GM18873 (cell line): ENCODE measurements around the gene ERAP2.
"Not testable (repeated sequence)": the region's sequence is repeated elsewhere in the genome, so short reads cannot be mapped to it uniquely, and the experiment has no call there.

Source experiments
- ATAC-seq: cut with Tn5 transposase; IDR thresholded peaks from one replicate; pipeline ENCODE4 v1.9.1; 2021; ENCODE audit warnings: mild to moderate bottlenecking, moderate library complexity, moderate number of reproducible peaks; ENCODE audit not compliant: unreplicated experiment, low FRiP score

ERAP2 gene

DNA sequence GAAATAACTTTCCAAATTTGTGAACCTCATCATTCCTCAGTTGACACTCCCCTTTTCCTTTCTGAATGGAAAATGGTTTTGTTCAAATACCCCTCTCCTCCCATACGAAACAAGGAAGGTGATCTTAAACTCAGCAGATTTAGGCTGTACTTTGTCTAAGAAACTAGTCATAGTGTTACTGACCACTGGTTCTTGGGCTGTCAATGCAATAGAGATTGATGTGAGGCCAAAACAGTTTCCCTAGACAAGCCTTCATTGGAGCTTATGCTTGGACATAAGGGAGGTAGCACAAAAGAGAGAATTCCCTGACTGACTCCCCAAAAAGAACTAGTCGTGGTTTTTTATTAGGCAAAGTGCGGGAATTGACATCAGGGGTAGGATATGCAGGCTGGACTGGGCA, 54.3 kb downstream of the ERAP2 start:
- ATAC-seq, result no peak

DNA sequence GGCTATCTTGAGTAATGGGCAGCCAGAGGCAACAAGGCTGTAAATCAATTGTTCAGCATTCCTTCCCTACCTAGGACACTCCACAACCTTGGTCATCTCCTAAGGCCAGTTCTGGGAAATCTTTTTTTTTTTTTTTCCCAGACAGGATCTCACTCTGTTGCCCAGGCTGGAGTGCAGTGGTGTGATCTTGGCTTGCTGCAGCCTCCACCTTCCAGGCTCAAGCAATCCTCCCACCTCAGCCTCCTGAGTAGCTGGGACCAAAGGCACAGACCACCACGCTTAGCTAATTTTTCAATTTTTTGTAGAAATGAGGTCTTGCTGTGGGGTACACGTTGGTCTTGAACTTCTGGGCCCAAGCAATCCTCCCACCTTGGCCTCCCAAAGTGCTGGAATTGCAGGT, 54.7 kb downstream of the ERAP2 start:
- ATAC-seq, result not testable (repeated sequence)

DNA sequence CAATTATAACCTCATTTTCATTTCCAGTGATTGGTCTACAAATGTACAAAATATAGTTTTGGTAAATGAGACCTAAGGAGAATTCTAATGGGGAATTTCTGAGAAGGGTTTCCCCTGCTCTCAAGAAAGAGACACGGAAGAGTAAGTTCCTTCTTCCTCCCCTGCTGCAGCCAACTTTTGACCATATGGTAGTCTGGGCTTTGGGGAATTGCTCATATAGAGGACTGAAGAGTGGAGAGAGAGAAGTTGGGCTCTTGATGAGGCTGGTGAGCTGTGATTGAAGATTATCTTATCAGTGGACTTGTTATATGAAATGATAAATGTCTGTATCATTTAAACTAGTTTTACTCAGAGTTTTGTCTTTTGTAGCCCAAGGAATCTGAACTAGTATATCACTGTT, 55.3 kb downstream of the ERAP2 start:
- no peak for ATAC-seq

DNA sequence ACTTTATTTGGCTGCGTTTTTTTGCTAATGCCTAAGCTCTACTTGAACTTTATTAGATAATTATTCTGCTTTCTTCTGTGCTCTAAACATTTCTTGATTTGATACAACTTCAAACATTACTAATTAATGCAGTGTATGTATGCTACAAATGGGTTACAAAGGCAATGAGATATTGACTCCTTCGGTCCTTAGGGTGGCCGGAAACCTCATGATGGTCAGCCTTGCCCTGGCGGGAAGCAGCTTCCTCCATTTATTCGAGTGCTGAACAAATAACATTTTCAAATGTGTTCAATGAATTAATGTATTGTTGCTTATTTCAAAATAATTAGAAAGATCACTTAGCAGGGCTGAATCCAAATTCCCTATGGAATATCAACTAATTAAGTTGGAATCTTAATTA, 55.7 kb downstream of the ERAP2 start:
- ATAC-seq, result no peak

DNA sequence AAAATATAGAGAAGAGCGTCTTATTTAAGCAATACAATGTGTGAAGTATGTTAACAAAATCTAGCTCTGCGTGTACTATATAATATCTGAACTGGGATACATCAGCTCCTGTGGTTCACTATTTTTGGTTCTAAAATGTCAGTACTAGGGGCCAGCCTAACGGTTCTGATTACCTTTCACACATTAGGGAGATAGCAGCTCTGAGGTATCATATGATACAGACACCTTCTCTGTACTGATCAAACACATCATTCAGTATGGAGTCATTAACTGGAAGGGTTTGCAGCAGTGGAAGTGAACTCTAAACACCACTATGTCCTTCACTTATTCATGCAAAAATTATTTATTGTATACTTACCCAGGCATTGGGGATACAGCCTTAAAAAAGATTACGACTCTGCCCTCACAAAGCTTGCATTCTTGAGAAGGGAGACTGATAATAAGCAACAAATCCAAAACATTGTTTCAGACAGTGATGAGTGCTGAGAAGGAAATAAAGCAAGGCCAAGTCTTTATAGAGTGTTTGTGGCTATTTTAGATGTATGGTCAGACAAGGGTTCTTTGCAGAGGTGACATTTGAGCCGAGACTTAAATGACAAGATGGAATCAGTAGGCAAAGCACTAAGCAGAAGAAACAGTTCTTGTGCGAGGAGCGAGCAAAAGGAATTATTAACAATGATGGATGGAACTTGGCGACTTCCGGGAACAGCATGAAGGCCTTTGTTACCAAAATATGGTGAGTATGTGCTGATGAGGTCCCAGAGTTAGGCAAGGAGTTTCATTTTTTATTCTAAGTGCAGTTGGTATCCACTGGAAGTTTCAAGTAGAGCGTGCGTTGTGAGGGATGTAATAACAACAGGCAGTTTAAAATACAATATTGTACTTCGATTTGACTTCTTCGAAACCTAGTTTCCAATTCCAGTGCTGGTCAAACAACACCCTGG, 57.7 kb downstream of the ERAP2 start:
- ATAC-seq, result no peak

DNA sequence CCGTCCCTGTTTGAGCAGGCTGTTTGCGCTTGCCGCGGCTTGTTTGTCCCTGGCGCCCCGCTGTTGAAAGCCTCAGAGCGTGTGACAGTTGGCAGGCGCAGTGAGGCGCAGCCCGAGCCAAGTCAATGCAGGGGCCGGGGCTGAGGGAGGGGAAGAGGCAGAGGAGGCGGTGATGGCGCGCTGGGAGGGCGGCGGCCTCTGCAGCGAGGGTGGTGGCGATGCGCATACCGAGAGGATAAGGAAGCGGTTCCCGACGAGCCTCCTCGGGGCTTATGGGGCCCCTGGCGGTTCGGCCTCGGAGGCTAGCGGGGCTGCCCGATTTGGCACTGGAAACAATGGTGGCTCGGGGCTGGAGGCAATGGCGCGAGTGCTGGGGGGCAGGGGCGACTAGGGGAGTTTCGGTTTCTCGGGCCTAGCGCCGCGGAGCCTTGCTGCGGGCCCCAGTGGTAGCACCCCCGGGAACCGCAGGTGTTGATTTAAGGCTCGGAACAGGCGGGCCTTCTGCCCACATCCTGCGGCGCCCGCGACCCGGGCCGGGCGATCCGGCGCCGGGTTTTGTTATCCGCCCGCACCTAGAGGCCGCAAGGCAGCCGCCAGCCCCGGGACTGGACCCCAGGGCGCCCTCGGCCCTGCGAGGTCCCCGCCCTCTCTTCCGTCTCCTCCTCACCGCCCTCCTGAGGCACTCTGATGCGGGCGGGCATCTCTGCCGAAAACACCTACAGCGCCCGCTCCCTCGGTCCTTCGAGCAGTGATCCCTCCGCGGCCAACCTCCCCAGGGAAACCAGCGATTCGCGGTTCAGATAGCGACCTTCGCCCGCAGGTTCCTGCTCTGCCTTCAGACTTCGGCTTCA, 58.6 kb downstream of the ERAP2 start:
- peak; percentile 63 for ATAC-seq

DNA sequence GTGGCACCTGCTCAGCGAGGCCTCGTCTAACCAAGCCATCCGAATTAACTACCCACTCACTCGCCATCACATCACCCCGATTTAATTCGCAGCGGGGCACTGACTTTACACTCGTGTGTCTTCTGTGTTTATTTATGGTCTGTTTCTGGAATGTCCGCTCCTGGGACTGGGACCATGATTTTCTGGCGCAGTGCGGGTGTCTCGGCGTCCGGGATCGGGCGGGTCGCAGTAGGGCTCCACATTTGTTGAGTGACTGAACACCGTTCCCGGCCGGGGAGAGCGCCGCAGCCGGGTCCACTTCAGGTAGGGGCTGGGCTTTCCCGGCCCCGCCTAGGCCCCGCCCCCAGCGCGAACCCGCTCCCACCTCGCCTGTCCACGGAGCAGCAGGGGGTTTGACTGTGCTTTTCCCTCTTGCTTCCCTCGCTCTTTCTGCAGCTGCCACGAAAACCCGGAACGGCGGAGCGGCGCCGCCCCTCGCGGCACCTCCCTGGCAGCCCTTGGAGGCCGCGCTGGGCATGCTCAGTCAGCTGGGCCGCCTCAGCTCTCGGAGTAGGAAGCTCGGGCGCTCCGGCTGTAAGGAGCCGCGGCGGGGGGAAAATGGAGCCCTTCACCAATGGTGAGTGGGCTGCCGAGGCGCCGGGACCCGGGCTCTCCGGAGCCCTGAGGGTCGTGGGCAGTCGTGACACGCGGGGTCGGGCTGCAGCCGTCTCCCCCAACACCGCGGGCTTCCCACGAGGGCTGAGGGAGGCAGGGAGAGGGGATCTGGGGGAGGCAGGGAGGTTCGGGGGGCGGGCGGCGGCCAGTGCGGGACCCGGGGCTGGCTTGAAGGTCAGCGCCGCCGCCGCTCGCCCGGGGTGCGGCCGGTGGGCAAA, 59.5 kb downstream of the ERAP2 start, which contains the start of gene LNPEP:
Gene LNPEP, plus strand, starts transcription at position 522 of the 872 bp plus-strand sequence. Its CDS starts 76 bp downstream, at position 598.
- ATAC-seq, result peak; percentile 35

DNA sequence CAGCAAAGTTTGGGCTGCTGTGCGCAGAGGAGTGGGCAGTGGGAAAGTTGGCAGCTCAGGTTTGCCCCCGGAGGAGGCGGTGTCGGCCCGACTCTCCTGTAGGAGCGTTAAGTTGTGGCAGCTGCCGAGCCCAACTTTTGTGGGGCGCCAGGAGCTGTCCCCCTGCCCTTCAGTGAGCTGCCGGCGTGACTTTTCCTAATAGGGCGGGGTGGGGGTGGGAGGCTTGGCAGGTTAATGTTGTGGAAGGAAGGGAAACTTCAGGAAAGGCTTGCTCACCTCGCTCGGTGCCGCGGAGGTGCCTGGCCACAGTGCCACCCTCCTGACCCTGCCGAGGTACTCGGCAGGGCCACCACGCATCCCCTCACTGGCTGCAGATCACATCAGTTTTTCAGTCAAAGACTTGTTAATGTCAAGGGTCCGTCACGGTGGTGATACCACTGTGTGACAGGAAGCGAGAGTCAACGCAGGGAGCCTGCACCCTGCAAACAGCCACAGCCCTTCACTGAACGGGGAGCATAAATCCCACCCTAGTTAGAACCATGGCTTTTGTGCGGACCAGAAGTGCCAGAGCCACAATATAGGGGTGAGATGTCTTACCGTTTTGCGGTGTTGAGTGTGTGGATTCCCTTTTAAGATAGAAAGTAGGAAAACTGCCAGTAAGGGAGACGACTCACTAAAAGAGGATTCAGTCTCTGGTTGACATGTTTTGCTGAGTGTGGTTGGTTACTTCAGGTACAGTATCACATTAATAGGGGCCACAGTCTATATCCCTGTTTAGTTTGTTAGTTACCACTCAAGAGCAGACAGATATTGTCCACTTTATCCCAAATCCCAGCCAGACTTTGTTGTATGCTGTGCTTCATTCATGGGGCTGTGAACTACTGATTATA, 60.4 kb downstream of the ERAP2 start:
- ATAC-seq, result peak; percentile 20

DNA sequence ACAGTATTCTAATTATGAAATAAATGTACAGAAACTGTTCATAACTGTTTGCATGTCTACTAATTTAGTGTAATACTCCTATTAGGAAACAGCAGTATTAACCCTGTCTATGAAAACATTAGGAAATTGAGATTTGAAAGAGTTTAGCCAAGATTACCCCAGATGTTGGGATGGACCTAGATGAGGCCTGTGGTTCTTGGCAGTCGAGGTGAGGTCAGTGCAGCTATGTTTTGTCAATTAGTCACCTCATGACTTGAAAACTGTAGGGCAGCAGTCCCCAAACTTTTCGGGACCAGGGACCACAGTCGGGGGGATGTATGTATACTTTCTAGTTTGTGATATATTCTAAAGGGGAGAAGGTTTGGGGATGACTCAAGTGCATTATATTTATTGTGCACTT, 64.3 kb downstream of the ERAP2 start:
- no peak for ATAC-seq

DNA sequence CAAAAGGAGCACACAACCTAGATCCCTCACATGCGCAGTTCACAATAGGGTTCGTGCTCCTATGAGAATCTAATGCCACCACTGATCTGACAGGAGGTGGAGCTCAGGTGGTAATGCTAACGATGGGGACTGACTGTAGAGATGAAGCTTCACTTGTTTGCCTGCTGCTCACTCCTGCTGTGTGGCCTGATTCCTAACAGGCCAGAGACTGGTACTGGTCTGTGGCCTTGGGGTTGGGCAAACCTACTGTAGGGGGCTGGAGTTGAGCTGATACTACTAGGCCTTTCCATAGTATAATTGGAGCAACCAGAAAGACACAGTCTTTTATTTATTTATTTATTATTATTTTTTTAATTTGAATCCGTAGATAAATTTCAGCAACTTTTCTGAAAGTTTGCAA, 64.8 kb downstream of the ERAP2 start:
- ATAC-seq, result no peak

DNA sequence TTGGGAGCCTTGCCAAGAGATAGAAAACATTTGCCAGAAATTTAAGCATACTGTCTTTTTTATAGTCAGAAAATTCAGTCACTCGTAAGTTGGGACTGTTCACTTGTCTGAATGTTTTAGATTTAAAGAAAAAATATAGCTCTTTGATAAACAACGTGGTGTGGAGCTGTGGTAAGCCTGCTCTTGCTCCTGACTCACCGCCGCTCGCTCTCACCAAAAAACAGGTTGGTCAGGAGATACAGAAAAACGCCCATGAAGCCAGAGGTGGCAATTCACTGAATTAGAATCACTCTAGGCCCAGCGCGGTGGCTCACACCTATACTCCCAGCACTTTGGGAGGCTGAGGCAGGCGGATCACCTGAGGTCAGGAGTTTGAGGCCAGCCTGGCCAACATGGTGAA, 65.8 kb downstream of the ERAP2 start:
- no peak for ATAC-seq

DNA sequence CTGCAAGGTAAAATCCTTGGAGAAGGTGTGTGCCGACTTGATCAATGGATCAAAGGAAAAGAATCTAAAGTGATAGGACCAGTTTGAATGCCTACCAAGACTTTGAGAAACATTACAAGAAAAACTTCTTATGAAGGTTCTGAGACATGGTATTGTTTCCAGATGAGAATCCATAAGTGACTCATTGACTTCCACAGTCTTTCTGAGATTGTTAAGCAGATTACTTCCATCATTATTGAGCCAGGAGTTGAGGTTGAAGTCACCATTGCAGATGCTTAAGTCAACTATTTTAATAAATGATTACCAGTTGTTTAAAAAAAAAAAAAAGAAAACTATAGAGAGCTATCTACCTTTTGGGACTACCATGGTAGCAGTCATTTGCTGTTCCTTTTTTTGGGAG, 66.6 kb downstream of the ERAP2 start:
- ATAC-seq, result no peak

DNA sequence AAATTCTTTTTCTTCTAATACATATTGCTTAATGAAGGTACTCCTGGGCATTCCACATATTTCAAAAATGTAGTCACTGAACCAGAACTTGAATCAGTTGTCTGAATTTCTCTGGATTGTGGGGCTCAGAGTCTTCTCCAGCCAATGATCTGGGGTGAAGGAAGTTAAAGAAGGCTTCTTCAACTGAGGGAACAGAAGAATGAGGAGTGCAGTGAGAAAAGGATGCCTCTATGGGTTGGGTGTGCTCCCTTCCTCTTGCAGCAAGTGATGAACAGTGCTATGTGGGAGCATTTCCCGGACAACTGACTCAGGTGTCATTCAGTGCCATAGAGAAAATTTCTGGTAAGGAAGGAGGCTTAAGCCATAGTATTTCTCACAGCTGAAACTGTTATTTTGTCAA, 67.5 kb downstream of the ERAP2 start:
- no peak for ATAC-seq

DNA sequence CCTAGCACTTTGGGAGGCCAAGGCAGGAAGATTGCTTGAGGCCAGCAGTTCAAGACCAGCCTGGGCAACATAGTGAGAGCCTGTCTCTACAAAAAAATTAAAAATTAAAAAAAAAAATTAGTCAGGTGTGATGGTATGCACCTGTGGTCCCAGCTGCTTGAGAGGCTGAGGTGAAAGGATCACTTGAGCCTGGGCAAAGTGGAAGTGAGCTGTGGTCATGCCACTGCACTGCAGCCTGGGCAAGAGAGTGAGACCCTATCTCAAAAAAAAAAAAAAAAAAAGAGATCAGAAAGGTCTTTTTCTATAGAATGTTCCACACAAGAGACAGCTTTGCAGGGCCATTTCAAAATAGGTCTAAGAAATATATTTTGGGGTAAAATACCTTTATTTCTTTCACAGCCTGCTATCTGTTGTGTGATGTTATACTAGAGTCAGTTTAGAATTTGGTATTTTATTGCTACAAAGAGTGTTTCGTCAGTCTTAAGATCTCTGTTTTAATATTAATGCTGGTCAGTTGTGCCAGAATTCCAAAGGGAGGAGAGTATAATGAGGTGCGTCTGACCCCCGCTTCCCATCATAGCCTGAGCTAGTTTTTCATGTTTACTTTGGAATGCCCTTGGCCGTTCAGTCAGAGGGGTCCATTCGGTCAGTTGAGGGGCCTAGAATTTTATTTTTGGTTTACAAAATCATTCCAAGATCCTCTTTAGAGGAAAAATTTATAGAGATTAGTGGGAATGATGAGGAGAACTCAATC, 69.0 kb downstream of the ERAP2 start:
- no peak for ATAC-seq

DNA sequence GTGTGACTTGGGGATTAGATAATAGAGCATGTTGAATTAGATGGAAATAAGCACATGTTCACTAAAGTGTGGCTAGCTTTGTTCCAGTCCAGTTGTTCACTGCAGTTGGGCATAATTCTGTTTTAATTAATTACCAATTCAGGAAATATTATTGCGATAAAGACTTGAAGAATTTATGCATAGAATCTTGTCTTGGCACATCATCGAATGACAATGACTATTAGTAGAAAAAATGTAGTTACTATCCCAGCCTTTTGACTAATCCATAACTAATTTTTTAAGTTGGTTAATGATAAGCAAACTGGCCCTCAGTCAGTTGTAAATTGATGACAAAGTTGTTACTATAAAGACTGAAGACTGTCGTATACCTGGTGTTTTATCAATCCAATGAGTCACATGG, 70.1 kb downstream of the ERAP2 start:
- ATAC-seq, result no peak

DNA sequence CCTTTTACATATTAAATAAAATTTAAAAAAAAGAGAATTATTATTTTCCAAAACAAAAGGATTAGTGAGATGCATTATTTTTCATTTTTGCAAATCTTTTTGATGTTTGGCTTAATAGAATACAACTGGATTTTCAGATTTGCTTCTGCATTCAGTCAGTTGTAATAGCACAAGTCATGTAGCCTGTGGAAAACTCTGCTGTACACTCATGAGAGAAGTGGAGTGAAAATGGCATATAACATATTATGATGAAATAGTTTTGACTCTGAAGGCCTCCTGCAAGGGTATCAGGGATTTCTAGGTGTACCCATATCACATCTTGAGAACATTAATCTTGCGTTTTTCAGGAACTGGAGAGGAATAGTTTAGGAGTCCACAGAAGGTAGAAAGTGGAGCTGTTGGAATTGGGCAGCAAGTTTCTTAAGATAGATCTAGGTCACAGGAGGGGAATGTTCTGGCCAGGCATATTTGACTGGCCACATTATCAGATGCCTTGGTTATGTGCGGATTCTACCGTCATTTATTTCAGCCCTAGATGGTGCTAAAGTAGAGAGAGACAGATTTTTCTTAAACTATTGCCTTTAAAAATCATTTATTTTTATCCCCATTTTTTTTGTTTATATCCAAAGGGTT, 75.9 kb downstream of the ERAP2 start:
- ATAC-seq, result no peak

DNA sequence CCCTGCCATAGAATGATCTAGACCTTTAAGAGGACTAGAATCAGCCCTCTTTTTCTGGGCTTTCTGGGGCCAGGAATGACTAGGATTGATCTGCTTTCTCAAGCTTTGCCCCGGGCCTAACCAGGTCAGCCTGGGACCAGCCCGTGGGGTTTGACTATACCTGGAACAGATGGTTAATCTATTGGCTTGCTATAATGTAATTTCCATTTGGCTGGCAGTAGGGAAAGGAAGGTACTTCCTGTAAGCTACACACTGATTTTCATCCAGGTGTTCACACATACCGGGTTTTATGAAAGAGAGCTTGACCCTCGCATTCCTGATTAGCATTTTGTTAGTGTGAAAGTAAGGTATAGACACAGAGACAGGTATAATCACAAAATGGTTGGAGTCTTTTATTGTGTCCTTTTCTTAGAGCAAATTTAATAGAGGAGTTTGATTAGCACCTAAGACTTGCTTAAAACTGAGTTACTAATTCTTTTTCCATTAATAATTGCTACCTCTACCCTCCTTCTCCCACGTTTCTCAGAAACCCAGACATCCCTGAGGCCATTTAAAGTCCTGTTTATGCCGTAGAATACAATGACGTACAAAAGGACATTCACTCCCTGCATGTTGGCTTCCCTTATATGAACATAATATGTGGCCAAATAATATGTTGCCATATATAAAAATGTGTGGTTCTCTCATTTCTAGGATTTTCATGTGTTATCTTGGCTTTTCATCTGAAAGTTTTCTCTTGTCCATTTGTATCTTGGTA, 76.9 kb downstream of the ERAP2 start:
- no peak for ATAC-seq
